Superior temporal gyrus (tissue), 1 donor: ENCODE measurements around the gene TGDS.
A peak's percentile ranks its signal among the peaks of the same experiment; 100 is the strongest.
"Not testable (repeated sequence)": the region's sequence is repeated elsewhere in the genome, so short reads cannot be mapped to it uniquely, and the experiment has no call there.

ENCODE experiments used
- DNase-seq: peaks from one replicate; pipeline ENCODE4 v3.0.0-alpha.2; 2016; ENCODE audit errors: extremely low spot score

The TGDS gene, protein sequence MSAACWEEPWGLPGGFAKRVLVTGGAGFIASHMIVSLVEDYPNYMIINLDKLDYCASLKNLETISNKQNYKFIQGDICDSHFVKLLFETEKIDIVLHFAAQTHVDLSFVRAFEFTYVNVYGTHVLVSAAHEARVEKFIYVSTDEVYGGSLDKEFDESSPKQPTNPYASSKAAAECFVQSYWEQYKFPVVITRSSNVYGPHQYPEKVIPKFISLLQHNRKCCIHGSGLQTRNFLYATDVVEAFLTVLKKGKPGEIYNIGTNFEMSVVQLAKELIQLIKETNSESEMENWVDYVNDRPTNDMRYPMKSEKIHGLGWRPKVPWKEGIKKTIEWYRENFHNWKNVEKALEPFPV

DNA sequence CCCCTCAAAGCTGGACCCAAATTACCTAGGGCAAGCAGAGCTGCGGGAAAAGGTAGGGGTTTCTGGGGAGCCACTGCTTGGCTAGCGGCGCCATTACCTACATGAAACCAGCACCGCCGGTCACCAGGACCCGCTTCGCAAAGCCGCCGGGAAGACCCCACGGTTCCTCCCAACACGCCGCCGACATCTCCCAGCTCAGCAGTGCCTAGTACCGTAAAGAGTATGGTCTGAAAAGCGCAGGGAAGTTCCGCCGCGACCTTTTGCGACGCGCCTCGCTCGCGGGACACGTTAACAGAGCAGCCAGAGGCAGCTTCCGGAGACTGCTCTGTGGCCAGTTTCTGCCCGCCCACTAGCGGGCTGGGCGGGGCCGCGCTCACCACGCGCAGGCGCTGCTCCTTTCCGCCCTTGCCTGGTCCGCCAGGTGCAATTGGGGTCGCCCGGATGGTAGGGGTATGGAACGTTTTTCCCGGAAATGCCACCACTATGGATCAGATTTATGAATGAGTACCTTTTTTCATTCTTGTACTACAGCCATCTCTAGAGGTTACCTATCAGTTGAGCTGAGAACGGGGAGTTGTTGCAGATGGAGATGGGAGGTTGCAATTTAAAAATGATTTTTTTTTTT lies at the start of gene TGDS:
Gene TGDS (minus strand): TSS at position 203 of the 625 bp plus-strand sequence. CDS start 16 bp downstream, at position 187.
- DNase-seq = peak; percentile 88

DNA sequence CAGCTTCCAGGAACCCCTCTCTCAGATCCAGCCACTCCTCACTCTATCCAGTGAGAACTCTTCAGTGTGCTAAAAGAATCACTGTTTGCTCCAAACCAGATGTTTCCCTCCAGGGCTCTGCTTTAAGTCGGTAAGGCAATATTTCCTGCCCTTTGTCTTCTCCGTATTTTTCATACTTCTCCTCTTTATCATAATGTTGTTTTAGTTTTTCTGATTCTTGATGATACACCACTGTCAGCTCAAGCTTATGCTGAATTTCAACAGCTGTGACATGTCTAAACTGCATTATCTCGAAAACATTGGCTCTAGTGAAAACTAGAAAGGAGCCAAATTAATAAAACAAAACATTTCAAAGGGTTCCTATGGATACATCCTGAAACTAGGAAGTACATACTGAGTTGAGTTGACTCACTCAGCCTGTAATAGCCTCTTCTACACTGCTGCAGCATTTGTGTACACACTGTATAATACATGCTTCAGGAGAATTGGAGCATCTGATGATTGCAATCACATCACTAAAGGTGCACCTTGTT lies 45.5 kb upstream of the TGDS start:
- DNase-seq = no peak

DNA sequence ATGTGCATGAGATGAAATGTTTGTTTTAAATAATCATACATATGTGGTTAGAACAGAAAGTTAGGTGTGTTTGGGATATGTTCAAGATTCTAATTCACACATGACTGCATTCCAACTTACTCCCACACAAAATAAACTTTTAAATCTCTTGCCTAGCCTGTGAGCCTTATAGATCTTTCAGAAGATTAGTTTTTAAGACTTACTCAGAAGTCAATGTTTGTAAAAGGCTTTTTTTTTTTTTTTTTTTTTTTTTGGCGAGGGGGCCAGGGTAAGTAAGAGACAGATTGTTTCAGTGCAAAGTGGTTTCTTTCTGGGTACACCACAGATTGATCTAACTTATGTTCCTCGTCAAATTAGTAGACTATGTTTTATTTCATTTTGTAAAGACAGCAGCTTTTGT lies 44.8 kb upstream of the TGDS start:
- no peak for DNase-seq

DNA sequence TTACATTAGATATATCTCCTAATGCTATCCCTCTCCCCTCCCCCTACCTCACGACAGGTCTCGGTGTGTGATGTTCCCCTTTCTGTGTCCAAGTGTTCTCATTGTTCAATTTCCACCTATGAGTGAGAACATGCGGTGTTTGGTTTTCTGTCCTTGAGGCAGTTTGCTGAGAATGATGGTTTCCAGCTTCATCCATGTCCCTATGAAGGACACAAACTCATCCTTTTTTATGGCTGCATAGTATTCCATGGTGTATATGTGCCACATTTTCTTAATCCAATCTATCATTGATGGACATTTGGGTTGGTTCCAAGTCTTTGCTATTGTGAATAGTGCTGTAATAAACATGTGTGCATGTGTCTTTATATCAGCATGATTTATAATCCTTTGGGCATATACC lies 41.7 kb upstream of the TGDS start:
- DNase-seq = not testable (repeated sequence)

DNA sequence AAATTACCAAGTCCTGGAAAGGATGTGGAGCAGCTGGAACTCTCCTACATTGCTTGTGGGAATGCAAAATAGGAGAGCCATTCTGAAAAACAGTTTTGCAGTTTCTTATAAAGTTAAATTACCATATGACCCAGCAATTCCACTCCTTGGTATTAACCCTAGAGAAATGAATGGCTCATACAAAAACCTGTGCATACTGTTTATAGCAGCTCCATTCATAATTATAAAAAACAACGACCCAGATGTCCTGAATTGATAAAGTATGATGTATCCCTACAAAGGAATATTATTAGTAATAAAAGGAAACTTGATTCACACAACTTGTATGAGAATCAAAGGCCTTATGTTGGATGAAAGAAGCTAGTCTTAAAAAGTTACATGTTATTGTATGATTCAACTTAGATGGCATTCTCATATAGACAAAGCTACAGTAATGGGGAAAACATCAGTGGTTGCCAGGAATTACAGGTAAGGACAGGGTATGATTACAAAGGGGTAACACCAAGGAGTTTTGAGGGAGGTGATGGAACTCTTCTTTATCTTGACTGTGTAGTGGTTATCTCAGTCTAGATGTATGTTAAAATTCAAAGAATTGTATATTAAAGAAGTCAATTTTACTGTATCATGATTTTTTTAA lies 41.1 kb upstream of the TGDS start:
- DNase-seq = no peak

DNA sequence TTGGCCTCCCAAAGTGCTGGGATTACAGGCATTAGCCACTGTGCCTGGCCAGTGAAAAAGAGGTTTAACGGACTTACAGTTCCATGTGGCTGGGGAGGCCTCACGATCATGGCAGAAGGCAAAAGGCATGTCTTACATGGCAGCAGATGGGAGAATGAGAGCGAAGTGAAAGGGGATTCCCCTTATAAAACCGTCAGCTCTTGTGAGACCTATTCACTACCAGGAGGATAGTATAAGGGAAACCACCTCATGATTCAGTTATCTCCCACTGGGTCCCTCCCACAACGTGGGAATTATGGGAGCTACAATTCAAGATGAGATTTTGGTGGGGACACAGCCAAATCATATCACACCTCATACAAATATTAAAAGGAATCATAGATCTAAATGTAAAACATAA lies 40.1 kb upstream of the TGDS start:
- DNase-seq = not testable (repeated sequence)

DNA sequence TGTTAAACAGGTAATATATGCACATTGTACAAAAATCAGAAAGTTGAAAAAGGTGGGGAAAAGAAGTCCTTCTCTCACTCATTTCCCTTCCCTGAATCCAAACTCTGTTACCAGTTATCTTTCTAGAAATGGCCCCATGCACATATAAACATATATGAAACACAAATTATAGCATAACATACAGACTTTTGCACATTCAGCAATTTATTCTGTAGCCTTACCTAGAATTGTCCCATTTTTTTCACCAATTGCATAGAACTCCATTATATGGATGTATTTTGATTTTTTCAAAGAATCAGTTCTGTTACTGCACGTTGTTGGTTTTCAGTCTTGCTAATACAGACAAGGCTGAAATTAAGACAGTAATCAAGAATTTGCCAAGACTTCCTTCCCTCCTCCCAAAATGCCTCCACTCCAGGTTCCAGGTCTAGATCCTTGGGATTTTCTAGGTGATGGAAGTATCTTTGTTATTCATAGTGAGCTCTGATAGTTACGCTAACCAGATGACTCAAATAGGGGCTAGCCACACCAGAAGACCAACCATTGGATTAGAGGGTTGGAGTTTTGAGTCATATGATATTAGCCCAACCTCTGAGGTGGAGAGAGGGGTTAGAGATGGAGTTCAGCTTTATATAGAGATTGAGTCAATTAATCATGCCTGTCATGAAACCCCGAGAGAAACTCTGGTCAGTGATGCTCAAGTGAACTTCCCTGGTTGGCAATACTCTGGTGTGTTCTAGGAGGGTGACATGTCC lies 36.5 kb upstream of the TGDS start:
- no peak for DNase-seq

DNA sequence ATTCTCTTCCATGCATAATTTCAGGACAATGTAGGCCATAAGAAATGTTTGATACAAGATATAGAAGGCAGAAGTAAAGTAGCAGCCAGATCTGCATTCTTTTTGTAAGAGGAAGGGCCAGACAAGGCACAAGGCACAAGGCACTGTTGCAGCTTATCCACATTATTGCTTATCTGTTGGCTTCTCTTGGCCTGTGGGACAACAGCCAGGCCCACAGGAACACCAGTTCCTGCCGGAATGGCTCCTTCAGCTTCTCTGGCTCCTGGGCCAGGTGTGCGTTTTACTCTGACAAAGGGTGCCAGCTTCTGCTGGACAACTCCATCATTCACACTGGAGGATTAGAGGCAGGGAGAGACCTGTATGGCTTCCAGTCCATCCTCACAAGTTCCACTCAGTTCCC lies 34.9 kb upstream of the TGDS start:
- DNase-seq = no peak

DNA sequence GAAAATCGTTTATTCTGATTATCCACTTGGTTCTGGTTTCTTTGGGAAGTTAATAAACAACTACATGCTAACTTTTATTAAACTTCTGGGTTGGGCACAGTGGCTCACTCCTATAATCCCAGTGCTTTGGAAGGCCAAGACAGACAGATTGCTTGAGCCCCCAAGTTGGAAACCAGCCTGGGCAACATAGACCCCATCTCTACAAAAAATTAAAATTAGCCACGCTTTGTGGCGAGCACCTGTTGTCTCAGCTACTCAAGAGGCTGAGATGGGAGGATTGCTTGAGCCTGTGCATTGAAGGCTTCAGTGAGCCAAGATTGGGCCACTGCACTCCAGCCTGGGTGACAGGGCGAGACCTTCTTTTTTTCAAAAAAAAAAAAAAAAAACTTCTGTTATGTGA lies 27.4 kb upstream of the TGDS start:
- DNase-seq = no peak

DNA sequence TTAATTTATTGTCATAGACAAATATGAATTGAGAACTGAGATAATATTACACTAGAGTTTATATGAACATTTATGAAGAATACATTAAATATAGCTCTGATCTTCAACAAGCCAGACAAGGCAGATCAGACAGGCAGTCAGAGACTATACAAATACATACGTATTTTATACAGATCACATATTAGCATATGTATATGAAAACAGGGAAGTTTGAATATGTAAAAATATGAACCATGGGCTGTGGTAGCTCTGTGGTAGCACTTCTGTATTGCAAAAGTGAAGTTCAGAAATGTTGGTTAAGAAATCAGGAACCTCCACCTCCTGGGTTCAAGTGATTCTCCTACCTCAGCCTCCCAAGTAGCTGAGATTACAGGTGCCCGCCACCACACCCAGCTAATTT lies 26.4 kb upstream of the TGDS start:
- no peak for DNase-seq

DNA sequence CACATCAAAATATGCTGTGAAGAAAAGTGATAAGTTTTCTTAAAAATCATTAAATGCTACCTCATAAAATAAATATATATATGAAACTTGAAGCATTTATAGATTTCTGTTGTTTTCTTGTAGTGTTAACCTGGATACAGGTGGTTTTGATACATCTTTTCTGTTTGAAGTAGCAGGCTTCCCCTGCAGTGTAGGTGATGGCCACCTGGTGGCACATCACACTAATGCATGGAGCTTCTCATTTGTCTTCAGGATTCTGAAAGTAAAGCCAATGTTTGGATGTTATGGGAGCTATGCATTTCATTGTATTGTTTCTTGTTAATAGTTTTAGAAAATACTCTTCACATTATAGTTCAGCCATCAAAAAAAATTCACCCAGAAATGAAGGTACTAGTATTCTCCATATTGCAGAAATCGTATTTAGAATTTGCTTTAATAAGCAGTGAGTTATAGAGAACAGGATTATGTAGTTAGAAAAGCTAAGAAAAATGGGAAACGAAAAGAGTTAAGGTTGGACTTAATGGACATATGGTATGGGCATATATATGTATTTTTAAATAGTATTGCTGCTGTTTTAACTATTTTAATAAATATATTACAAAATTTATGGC lies 24.4 kb upstream of the TGDS start:
- peak; percentile 37 for DNase-seq

DNA sequence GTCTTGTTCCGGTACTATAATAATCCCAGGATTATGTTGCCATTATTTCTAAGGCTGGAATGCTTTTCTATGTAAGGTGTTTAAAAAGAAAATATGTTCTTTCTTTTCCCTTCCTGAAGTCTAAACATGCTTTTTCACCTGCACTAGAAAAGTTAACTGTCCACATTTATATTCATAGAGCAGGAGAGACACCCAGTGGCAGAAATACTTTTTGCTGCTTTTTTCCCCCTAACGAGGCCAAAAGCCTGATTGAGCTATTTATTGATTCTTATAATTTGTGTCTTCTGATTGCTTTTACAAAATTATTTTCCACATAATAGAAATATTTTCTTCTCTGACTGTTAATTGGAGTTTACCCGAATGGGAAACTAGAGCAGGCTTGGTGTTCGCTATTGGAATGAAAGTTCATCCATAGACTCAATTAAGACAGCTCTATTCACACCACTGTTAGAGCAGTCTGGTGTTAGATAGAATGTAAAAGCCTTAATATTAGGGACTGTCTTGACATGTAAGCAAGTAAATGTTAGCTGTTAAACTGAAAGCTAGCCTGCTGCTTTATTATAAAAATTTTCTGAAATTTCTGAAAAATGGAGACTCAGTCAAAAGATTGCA lies 21.5 kb upstream of the TGDS start:
- DNase-seq = peak; percentile 88

DNA sequence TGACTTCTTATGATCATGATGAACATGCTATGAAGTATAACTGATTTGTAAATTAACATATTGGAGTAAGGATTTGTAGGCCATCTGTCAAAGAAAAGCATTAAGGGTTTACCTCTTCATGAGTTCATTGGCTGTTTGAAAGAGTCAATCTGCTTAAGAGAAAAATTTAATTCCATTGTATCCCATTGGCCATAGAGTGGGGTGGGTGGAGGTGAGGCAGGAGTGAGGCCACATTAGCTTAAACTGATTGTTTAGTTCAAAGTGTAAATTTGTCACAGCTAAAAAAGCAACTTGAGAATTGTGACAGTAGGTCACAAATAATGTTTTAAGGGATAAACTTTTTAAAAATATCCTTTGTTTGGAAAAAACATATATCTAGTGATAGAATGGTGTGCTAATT lies 17.1 kb upstream of the TGDS start:
- no peak for DNase-seq

DNA sequence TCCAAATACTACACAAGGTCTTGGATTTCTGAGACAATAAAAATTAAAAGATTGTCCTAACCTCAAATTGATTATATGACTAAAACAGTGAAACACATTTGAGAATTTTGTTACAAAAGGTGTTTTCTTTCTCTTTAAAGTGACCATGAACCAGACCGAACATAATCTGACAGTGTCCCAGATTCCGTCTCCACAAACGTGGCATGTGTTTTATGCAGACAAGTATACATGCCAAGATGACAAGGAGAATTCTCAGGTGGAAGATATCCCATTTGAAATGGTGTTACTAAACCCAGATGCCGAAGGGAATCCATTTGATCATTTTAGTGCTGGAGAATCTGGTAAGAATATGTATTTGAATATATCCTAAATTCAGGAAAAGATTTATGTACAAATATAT lies 16.1 kb upstream of the TGDS start:
- peak; percentile 33 for DNase-seq

DNA sequence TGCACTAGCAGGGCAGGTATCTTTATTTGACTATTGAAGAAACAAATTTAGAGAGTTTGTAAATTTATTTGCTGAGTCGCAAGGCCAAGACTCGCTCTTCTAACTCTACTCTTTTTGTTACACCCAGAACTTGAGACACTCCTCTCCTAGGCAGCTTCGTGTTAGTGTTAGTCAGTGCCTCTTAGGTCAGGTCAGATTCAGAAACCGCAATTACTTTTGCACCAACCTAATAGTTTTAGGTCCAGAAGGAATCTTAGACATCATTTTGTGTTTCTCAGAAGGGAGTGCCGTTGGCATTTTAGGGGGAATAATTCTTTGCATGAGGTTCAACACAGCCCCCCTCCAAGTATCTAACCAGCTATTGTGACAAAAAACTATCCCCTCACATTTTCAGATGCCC lies 14.5 kb upstream of the TGDS start:
- no peak for DNase-seq

DNA sequence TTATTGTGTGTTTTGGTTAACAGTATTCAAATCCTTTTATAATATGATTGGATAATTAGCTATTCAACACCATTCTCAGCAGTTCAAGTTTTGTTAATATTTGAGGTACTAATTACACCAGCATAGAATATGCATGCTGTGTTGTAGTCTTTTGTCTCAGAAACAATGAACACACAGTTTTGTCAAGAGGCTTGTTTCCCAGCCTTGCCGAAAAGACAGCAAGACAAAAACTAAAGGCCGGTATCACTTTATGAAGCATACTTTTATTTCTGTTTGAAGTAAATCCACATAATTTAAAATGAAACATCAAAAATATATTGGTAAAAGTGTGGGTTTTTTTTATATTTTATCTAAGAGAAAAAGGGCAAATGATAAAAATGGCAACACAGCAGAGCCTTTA lies 13.2 kb upstream of the TGDS start:
- peak; percentile 82 for DNase-seq

DNA sequence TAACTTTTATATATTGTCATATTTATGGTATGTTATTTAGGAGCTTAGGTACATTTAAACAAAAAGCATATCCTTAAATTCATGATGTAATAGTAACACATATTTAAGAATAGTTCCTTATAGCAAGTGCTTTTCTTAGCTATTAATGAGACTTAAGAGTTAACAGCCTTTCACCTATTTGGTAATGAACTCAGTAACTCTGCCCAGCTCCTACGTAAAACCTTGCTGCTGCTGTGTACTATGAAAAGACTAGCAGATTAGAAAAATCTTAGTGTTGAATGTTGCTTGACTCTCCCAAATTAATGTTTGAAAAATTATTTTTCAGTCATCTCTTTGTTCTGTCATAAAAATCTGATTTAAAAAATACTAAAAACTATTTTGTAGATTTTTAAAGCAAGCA lies 12.6 kb upstream of the TGDS start:
- DNase-seq = peak; percentile 69

DNA sequence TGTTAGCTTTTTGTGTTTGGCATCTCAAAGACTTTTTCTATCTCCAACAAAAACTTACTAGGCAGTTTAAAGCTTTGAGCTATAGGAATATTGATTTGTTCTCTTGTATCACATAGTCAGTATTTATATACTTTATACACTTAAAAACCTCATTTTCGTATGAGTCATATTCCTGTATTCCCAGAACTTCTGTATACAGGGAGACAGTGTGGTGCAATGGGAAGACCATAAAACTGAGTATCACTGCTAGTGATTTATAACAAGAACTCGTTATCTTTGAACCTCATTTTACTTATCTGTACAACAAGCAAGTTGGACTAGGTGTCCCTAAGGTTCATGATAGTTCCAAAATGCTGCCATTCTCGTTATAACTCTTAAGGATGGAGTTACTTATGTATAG lies 12.0 kb upstream of the TGDS start:
- DNase-seq = peak; percentile 51

DNA sequence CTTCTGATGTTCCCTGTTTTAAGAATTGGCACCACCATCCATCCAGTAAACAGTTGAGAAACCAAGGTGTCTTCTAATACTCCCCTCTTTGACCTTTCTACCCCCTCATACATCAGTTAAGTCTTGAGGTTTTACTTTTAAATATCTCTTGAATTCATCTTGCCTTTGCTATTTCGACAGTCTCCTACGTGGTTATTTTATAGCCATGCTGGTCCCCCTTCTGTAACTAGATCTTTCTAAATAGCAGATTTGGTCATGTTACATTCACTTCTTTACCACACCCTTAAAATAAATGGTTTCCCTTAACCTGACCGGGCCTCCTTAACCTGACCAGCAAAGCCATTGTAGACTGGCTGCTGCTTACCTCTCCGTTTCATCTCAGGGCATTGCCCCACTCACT lies 11.1 kb upstream of the TGDS start:
- no peak for DNase-seq

DNA sequence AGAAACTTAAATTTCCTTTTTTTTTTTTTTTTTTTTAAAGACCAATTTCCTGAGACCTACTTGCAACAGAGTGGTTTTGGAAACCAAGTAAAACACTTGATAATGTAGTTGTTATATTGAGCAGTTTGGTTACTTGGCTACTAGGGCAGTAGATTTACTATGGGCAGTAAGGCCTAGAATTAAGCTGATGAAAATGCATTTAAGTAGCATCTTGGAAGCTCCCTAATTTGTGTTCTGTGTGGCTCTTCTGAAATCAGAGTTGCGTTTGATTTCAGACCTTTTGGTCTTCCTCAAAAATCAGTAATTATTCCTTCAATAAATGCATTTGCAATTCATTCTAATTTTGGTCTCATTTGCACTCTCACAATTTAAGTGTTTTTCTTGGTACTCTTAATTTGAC lies 6.5 kb upstream of the TGDS start:
- DNase-seq = peak; percentile 50
